Muscle of leg (tissue), 11 donors: ENCODE results near the gene GPT2. TPM values are rescaled to one million over a fixed set of nuclear protein-coding genes. Genes with fewer than 3 reads are reported as not detected.

Experiments used
- DNase-seq: peaks from one replicate; pipeline ENCODE4 v3.0.0; 2013
- H3K27ac ChIP-seq: one replicate; pipeline ENCODE4 v1.5.1; 2013; ENCODE audit warnings: mild to moderate bottlenecking, low read length, control low read depth
- H3K27me3 ChIP-seq: one replicate; pipeline ENCODE4 v1.6.1; 2013; ENCODE audit warnings: low read length; ENCODE audit not compliant: control insufficient read depth, insufficient read depth
- H3K36me3 ChIP-seq: one replicate; pipeline ENCODE4 v1.6.1; 2013; ENCODE audit warnings: low read length; ENCODE audit not compliant: control insufficient read depth, insufficient read depth
- H3K4me1 ChIP-seq: one replicate; pipeline ENCODE4 v1.6.1; 2013; ENCODE audit warnings: low read length; ENCODE audit not compliant: control insufficient read depth, insufficient read depth
- H3K4me3 ChIP-seq: one replicate; pipeline ENCODE4 v1.5.1; 2013; ENCODE audit warnings: low read length, control low read depth
- H3K9me3 ChIP-seq: replicated peaks from 2 replicates; pipeline ENCODE4 v1.6.1; 2013; ENCODE audit warnings: low read depth, low read length; ENCODE audit not compliant: control insufficient read depth
- WGBS: methylation state at CpG from one replicate; pipeline ENCODE4 v1.1.5; 2013; ENCODE audit warnings: missing lambda C conversion rate; ENCODE audit not compliant: insufficient coverage; 5-methylcytosine and 5-hydroxymethylcytosine counted together
- polyA plus RNA-seq, 8 donors: library from polyadenylated mRNA; unstranded; fragments of 120-200 nt; gene quantifications; one replicate each; pipeline versions ENCODE4 v1.2.1 to v1.2.3, GENCODE V29; 2013; ENCODE audit warnings: inconsistent platforms in 1 of 8, low replicate concordance in 1 of 8; ENCODE audit not compliant: insufficient read length in 8 of 8, insufficient read depth in 1 of 8
- total RNA-seq: library from RNA; stranded (reverse); fragments of 120-200 nt; gene quantifications from one replicate; pipeline ENCODE4 v1.2.4, GENCODE V29; 2013

Gene GPT2
- total and polyA plus RNA-seq, 9 donors: 18.9 to 37.5 (median 26.9) TPM

- Histone ChIP-seq H3K4me1 (peaks cover 57% of the 10 kb centered on the region), H3K27me3 (no peaks in the 10 kb centered on the region), H3K9me3 (no peaks in the 10 kb centered on the region), H3K4me3 (no peak overlapping the region), H3K36me3 (peaks cover 8% of the 10 kb centered on the region), H3K27ac (peak overlapping the region; percentile 43)
- DNase-seq: peak; percentile 81
- 12% methylated on average over 3 of the region's 7 CpGs for WGBS
Measured at GRCh38 chr16:46896314-46896968, 12.3 kb downstream of the GPT2 start.

DNA sequence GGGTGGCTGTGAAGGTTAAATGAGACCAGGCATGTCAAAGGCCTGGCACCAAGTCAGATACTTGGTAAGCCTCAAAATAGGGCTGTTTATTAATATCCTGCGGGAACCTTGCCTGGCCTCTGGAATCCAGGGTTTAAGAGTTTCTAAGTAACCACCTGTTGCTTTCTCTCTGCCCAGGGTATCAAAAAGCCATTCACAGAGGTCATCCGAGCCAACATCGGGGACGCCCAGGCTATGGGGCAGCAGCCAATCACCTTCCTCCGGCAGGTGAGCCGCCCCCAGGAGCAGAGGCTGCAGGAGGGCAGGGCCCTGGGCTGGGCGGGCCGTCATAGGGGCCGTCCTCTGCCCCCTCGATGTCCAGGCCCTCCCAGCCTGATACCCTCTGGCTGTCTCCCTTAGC is 13.3 kb downstream of the GPT2 start:
- DNase-seq: peak; percentile 79
- Histone ChIP-seq H3K27ac (peak overlapping the region; percentile 69), H3K36me3 (peaks cover 13% of the 10 kb centered on the region), H3K4me1 (peaks cover 61% of the 10 kb centered on the region), H3K9me3 (no peaks in the 10 kb centered on the region), H3K4me3 (no peak overlapping the region), H3K27me3 (no peaks in the 10 kb centered on the region)
- WGBS: 83% methylated on average over 4 of the region's 10 CpGs

GRCh38 chr16:46898006-46898405 is 13.8 kb downstream of the GPT2 start:
- Histone ChIP-seq H3K27me3 (no peaks in the 10 kb centered on the region), H3K4me1 (peaks cover 61% of the 10 kb centered on the region), H3K4me3 (no peak overlapping the region), H3K36me3 (peaks cover 13% of the 10 kb centered on the region), H3K27ac (peak overlapping the region; percentile 69), H3K9me3 (no peaks in the 10 kb centered on the region)
- WGBS: 85% methylated on average over 10 of the region's 13 CpGs
- DNase-seq: no peak

DNA sequence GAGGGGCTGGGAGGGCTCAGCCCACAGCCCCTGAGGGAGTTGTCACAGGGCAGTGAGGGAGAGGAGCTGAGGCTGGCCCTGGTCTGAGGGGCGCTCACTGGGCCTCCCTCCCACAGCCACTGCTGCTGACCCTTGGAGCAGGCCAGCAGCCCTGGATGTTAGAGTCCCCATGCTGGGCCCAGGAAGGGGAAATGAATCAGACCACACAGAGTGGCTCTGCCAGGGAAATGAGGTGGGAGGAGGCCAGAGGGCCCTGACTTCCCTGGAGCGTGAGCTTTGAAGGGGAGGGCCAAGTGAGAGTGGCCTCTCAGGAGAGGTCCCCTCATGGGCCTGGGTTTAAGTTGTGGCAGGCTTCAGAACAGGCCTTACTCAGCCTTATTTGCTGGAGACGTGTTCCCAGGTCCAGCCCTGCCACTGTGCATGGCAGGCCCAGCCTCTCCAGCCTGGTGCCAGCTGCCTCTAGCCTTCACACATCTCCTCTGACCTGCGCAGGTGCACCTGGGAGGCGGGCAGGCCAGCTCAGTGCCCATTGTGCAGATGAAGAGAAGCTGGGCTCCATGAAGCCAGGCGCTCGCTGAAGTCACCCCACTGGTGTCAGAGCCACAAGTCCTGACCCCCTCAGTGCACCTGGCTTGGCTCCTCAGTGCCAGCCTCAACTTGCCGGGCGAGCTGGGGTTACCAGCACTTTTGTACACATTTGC is 15.4 kb downstream of the GPT2 start:
- no peak for DNase-seq
- Histone ChIP-seq H3K27ac (no peak overlapping the region), H3K4me1 (peaks cover 47% of the 10 kb centered on the region), H3K9me3 (no peaks in the 10 kb centered on the region), H3K4me3 (no peak overlapping the region), H3K36me3 (peaks cover 22% of the 10 kb centered on the region), H3K27me3 (no peaks in the 10 kb centered on the region)
- 86% methylated on average over 8 of the region's 9 CpGs for WGBS

- H3K27me3 ChIP-seq: no peaks in the 10 kb centered on the region
- no peak overlapping the region for H3K27ac ChIP-seq
- H3K4me1 ChIP-seq: peaks cover 37% of the 10 kb centered on the region
- H3K4me3 ChIP-seq: no peak overlapping the region
- DNase-seq: no peak
- 85% methylated on average over 10 of the region's 19 CpGs for WGBS
- peaks cover 22% of the 10 kb centered on the region for H3K36me3 ChIP-seq
- no peaks in the 10 kb centered on the region for H3K9me3 ChIP-seq
Measured at GRCh38 chr16:46900455-46901235, 16.5 kb downstream of the GPT2 start.

GRCh38 chr16:46901709-46902108 is 17.5 kb downstream of the GPT2 start:
- 76% methylated on average over 3 of the region's 8 CpGs for WGBS
- Histone ChIP-seq H3K27me3 (no peaks in the 10 kb centered on the region), H3K27ac (no peak overlapping the region), H3K4me3 (no peak overlapping the region), H3K9me3 (no peaks in the 10 kb centered on the region), H3K36me3 (peaks cover 22% of the 10 kb centered on the region), H3K4me1 (peaks cover 27% of the 10 kb centered on the region)
- no peak for DNase-seq

DNA sequence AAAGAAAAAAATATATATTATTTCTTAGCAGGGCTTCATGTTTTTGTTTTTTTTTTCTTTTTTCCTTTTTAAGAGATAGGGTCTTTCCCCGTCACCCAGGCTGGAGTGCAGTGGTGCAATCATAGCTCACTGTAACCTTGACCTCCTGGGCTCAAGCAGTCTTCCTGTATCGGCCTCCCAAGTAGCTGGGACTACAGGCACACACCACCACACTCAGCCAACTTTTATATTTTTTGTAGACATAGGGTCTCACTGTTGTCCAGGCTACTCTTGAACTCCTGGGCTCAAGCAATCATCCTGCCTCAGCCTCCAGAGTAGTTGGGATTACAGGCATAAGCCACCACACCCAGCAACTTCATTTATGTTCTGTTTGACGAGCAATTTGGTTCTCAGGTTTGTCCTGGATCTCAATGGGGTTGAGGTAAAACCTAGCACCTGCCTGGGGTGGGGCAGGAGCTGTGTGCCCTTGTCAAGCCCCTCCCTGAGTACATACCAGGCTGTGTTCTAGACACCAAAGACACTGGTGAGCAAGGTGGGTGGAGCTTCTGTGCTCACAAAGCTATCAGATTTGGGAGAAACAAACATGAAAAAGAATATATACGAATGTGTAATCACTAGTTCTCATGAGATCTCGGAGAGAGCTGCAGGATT is 19.2 kb downstream of the GPT2 start:
- Histone ChIP-seq H3K36me3 (peaks cover 29% of the 10 kb centered on the region), H3K4me3 (no peak overlapping the region), H3K27me3 (no peaks in the 10 kb centered on the region), H3K27ac (no peak overlapping the region), H3K4me1 (peaks cover 10% of the 10 kb centered on the region), H3K9me3 (no peaks in the 10 kb centered on the region)
- DNase-seq: no peak
- WGBS: 96% methylated on average over 3 of the region's 5 CpGs

GRCh38 chr16:46904471-46904870 is 20.3 kb downstream of the GPT2 start:
- Histone ChIP-seq H3K27ac (no peak overlapping the region), H3K4me3 (no peak overlapping the region)
- 80% methylated on average over 3 of the region's 3 CpGs for WGBS

GRCh38 chr16:46906360-46907060 is 22.3 kb downstream of the GPT2 start:
- peaks cover 4% of the 10 kb centered on the region for H3K4me1 ChIP-seq
- WGBS: 93% methylated on average over 11 of the region's 12 CpGs
- H3K27ac ChIP-seq: no peak overlapping the region
- peaks cover 29% of the 10 kb centered on the region for H3K36me3 ChIP-seq
- H3K9me3 ChIP-seq: no peaks in the 10 kb centered on the region
- no peaks in the 10 kb centered on the region for H3K27me3 ChIP-seq
- no peak overlapping the region for H3K4me3 ChIP-seq
- no peak for DNase-seq

More at GRCh38 chr16:46904471-46904870, 20.3 kb downstream of the GPT2 start:
- H3K9me3 ChIP-seq: no peaks in the 10 kb centered on the region
- H3K36me3 ChIP-seq: peaks cover 30% of the 10 kb centered on the region
- DNase-seq: no peak
- no peaks in the 10 kb centered on the region for H3K27me3 ChIP-seq
- H3K4me1 ChIP-seq: peaks cover 5% of the 10 kb centered on the region
